ENCODE data around the gene RAB1B.
A peak's percentile ranks its signal among the peaks of the same experiment; 100 is the strongest.

Gene RAB1B

DNA sequence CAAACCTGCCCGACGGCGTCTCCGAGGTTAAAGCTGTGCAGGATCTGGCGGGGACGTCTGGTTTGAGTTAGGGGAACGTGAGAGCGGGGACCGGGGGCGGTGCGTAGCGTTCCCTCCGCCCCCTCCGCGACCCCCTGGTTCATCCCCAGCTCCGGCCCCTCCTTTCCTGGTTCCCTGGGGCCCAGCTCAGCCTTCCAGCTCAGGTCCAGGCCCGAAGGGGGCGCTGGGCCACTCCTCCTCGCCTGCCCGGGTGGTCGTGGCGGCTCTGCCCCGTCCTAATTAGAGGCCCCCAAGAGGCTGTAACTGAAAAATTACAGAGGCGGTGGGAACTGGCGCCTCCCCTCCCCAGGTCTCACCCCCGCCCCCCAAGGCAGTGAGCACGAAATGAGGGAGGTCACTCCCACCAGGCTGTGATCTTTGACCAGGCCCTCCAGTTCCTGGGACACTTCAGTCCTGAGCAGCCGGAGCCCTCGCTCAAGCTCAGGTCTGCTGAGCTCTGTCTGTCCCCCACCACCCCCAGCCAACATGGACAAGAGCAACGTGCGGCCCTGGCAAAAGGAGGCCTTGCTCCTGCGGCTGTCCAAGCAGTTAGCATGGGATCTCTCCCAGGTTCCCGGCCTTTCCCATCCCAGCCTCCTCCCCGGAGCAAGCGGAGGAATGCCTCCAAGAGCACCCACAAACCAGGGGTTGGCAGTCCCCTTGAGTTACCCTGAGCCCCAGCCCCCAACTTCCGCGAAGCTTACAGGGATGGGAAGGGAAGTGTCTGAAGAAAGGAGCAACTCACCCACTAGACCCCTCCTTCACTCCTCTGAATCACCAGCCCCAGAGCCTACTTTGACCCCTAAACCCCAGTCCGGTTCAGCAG is 45.1 kb downstream of the RAB1B start:
- H3K4me1 ChIP-seq (ENCODE audit: control insufficient read depth in 1 of 2, insufficient read depth in 2 of 2, low read length in 2 of 2): peaks cover 18 to 26% of the 10 kb centered on the region in 2 donors
- no peaks in the 10 kb centered on the region for H3K36me3 ChIP-seq (ENCODE audit: control insufficient read depth in 1 of 2, insufficient read depth in 2 of 2, low read length in 2 of 2)
- H3K9ac ChIP-seq (ENCODE audit: low read depth in 1 of 2, low read length in 2 of 2): peak overlapping the region; percentile 47 to 61
- H3K9me3 ChIP-seq (ENCODE audit: control insufficient read depth in 1 of 2, low read length in 2 of 2): no peaks in the 10 kb centered on the region
- peak overlapping the region; percentile 50 to 65 for H3K4me3 ChIP-seq (ENCODE audit: low read depth in 1 of 2, low read length in 2 of 2)
- H3K27ac ChIP-seq (ENCODE audit: low read depth, low read length): peak overlapping the region; percentile 83
- no peaks in the 10 kb centered on the region for H3K27me3 ChIP-seq (ENCODE audit: control insufficient read depth in 1 of 2, insufficient read depth in 2 of 2, low read length in 2 of 2)

DNA sequence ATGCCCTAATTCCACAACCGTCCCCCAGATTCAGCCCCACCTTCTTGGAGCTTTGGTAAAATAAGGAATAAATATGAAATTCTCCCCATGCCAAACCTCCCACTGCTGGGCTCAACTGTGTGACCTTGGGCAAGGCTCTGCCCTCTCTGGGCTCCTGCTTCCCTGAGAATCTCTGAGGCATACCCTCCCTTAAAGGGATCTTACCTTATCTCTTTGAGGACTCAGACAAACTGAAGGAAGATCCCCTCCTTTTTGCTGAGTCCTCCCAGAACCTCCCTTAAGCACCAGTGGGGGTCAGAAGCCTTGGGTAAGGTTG is 45.7 kb downstream of the RAB1B start:
- Histone ChIP-seq H3K9me3 (ENCODE audit: control insufficient read depth in 1 of 2, low read length in 2 of 2) (no peaks in the 10 kb centered on the region), H3K36me3 (ENCODE audit: control insufficient read depth in 1 of 2, insufficient read depth in 2 of 2, low read length in 2 of 2) (no peaks in the 10 kb centered on the region), H3K27me3 (ENCODE audit: control insufficient read depth in 1 of 2, insufficient read depth in 2 of 2, low read length in 2 of 2) (no peaks in the 10 kb centered on the region), H3K27ac (ENCODE audit: low read depth, low read length) (no peak overlapping the region), H3K4me3 (ENCODE audit: low read depth in 1 of 2, low read length in 2 of 2) (no peak overlapping the region), H3K9ac (ENCODE audit: low read depth in 1 of 2, low read length in 2 of 2) (no peak overlapping the region), H3K4me1 (ENCODE audit: control insufficient read depth in 1 of 2, insufficient read depth in 2 of 2, low read length in 2 of 2) (peaks cover 19 to 31% of the 10 kb centered on the region in 2 donors)

- Histone ChIP-seq H3K9ac (ENCODE audit: low read depth in 1 of 2, low read length in 2 of 2) (no peak overlapping the region), H3K4me3 (ENCODE audit: low read depth in 1 of 2, low read length in 2 of 2) (no peak overlapping the region), H3K9me3 (ENCODE audit: control insufficient read depth in 1 of 2, low read length in 2 of 2) (no peaks in the 10 kb centered on the region), H3K27me3 (ENCODE audit: control insufficient read depth in 1 of 2, insufficient read depth in 2 of 2, low read length in 2 of 2) (no peaks in the 10 kb centered on the region), H3K4me1 (ENCODE audit: control insufficient read depth in 1 of 2, insufficient read depth in 2 of 2, low read length in 2 of 2) (peaks cover 19 to 31% of the 10 kb centered on the region in 2 donors), H3K36me3 (ENCODE audit: control insufficient read depth in 1 of 2, insufficient read depth in 2 of 2, low read length in 2 of 2) (no peaks in the 10 kb centered on the region), H3K27ac (ENCODE audit: low read depth, low read length) (no peak overlapping the region)
Measured at GRCh38 chr11:66314561-66315497, 46.4 kb downstream of the RAB1B start.

- H3K27me3 ChIP-seq (ENCODE audit: control insufficient read depth in 1 of 2, insufficient read depth in 2 of 2, low read length in 2 of 2): no peaks in the 10 kb centered on the region
- peak overlapping the region in 1 of 2 donors; percentile 18 for H3K9ac ChIP-seq (ENCODE audit: low read depth in 1 of 2, low read length in 2 of 2)
- H3K4me3 ChIP-seq (ENCODE audit: low read depth in 1 of 2, low read length in 2 of 2): peak overlapping the region in 1 of 2 donors; percentile 51
- H3K4me1 ChIP-seq (ENCODE audit: control insufficient read depth in 1 of 2, insufficient read depth in 2 of 2, low read length in 2 of 2): peaks cover 19 to 31% of the 10 kb centered on the region in 2 donors
- no peaks in the 10 kb centered on the region for H3K9me3 ChIP-seq (ENCODE audit: control insufficient read depth in 1 of 2, low read length in 2 of 2)
- no peaks in the 10 kb centered on the region for H3K36me3 ChIP-seq (ENCODE audit: control insufficient read depth in 1 of 2, insufficient read depth in 2 of 2, low read length in 2 of 2)
- H3K27ac ChIP-seq (ENCODE audit: low read depth, low read length): no peak overlapping the region
Measured at GRCh38 chr11:66315498-66315885, 47.1 kb downstream of the RAB1B start.

GRCh38 chr11:66315921-66316811 is 47.7 kb downstream of the RAB1B start:
- Histone ChIP-seq H3K9ac (ENCODE audit: low read depth in 1 of 2, low read length in 2 of 2) (peak overlapping the region in 1 of 2 donors; percentile 18), H3K27me3 (ENCODE audit: control insufficient read depth in 1 of 2, insufficient read depth in 2 of 2, low read length in 2 of 2) (no peaks in the 10 kb centered on the region), H3K27ac (ENCODE audit: low read depth, low read length) (peak overlapping the region; percentile 44), H3K4me3 (ENCODE audit: low read depth in 1 of 2, low read length in 2 of 2) (peak overlapping the region in 1 of 2 donors; percentile 51), H3K9me3 (ENCODE audit: control insufficient read depth in 1 of 2, low read length in 2 of 2) (no peaks in the 10 kb centered on the region), H3K36me3 (ENCODE audit: control insufficient read depth in 1 of 2, insufficient read depth in 2 of 2, low read length in 2 of 2) (no peaks in the 10 kb centered on the region), H3K4me1 (ENCODE audit: control insufficient read depth in 1 of 2, insufficient read depth in 2 of 2, low read length in 2 of 2) (peaks cover 19 to 31% of the 10 kb centered on the region in 2 donors)

GRCh38 chr11:66316849-66317251 is 48.4 kb downstream of the RAB1B start, which contains the start of gene CD248:
CD248 (minus strand) TSS chr11:66317044; CDS start chr11:66317027, 17 bp downstream.
- Histone ChIP-seq H3K36me3 (ENCODE audit: control insufficient read depth in 1 of 2, insufficient read depth in 2 of 2, low read length in 2 of 2) (no peaks in the 10 kb centered on the region), H3K9ac (ENCODE audit: low read depth in 1 of 2, low read length in 2 of 2) (peak within 1 kb of the TSS in 1 of 2 donors; percentile 18), H3K9me3 (ENCODE audit: control insufficient read depth in 1 of 2, low read length in 2 of 2) (no peaks in the 10 kb centered on the region), H3K27ac (ENCODE audit: low read depth, low read length) (peak within 1 kb of the TSS; percentile 61), H3K4me1 (ENCODE audit: control insufficient read depth in 1 of 2, insufficient read depth in 2 of 2, low read length in 2 of 2) (peaks cover 14 to 27% of the 10 kb centered on the region in 2 donors), H3K27me3 (ENCODE audit: control insufficient read depth in 1 of 2, insufficient read depth in 2 of 2, low read length in 2 of 2) (no peaks in the 10 kb centered on the region), H3K4me3 (ENCODE audit: low read depth in 1 of 2, low read length in 2 of 2) (peak within 1 kb of the TSS in 1 of 2 donors; percentile 51)

DNA sequence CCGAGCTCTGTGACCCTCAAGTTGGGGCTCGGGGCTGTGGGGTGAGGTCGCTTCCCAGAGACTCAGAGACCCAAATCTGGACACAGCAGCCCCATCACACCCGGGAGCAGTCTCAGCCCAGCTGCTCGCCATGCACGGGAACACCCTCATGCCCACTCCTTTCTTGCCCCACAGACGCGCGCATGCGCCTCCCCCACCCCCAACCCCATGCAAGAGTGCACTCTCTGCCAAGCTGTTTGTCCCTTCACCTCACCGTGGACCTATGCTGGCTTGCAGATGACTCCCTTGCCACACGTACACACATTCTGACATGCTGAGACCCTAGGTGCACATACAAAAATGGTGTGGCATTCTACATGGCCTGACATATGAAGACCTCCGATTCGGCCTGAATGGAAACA is 48.9 kb downstream of the RAB1B start:
- Histone ChIP-seq H3K9ac (ENCODE audit: low read depth in 1 of 2, low read length in 2 of 2) (no peak overlapping the region), H3K4me1 (ENCODE audit: control insufficient read depth in 1 of 2, insufficient read depth in 2 of 2, low read length in 2 of 2) (peaks cover 14 to 27% of the 10 kb centered on the region in 2 donors), H3K27ac (ENCODE audit: low read depth, low read length) (peak overlapping the region; percentile 61)

DNA sequence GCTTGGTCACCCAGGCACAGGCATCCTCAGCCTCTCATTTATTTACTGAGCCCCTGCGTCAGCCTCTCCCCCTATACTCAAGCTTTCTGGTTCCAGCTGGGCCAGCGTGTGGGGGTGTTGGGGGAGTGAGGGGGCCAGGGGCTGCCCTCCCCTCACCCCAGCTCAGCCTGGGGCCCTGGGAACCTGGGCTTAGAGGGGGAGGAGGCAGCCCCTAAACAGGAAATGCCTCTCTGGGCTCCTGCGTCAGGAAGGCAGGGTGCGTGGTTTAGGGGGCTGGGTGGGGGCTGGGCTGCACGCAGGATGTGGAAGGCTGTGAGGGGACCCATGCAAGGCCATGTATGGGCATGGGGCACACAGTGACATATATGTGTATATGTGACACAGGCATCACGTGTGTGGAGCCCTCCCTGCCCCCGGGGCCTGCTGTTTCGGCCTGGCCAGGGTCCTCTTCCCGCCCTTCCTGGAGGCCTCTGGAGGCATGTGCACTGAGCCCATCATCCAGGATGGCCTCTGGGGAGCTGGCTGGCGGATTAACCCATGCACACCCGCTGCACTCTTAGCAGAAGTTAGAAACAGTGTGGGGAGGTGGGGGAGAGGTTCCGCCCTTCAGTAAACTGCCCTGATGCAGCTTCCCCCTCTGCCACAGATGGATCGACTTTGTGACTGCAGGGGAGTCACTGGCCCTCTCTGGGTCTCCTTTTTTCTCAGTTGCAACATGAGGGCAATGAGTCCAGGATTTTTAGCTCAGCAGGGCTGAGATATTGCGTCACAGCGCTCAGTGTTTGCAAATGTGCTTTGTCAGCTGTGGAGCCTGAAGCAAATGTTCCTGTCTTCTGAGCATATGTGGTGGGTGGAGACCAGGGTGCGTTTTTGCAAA is 49.5 kb downstream of the RAB1B start:
- Histone ChIP-seq H3K9me3 (ENCODE audit: control insufficient read depth in 1 of 2, low read length in 2 of 2) (no peaks in the 10 kb centered on the region), H3K27me3 (ENCODE audit: control insufficient read depth in 1 of 2, insufficient read depth in 2 of 2, low read length in 2 of 2) (no peaks in the 10 kb centered on the region), H3K27ac (ENCODE audit: low read depth, low read length) (peak overlapping the region; percentile 61), H3K9ac (ENCODE audit: low read depth in 1 of 2, low read length in 2 of 2) (no peak overlapping the region), H3K36me3 (ENCODE audit: control insufficient read depth in 1 of 2, insufficient read depth in 2 of 2, low read length in 2 of 2) (no peaks in the 10 kb centered on the region), H3K4me3 (ENCODE audit: low read depth in 1 of 2, low read length in 2 of 2) (no peak overlapping the region), H3K4me1 (ENCODE audit: control insufficient read depth in 1 of 2, insufficient read depth in 2 of 2, low read length in 2 of 2) (peaks cover 14 to 27% of the 10 kb centered on the region in 2 donors)

More for the DNA sequence above, 48.9 kb downstream of the RAB1B start:
- Histone ChIP-seq H3K27me3 (ENCODE audit: control insufficient read depth in 1 of 2, insufficient read depth in 2 of 2, low read length in 2 of 2) (no peaks in the 10 kb centered on the region), H3K9me3 (ENCODE audit: control insufficient read depth in 1 of 2, low read length in 2 of 2) (no peaks in the 10 kb centered on the region), H3K4me3 (ENCODE audit: low read depth in 1 of 2, low read length in 2 of 2) (no peak overlapping the region), H3K36me3 (ENCODE audit: control insufficient read depth in 1 of 2, insufficient read depth in 2 of 2, low read length in 2 of 2) (no peaks in the 10 kb centered on the region)

- Histone ChIP-seq H3K27ac (ENCODE audit: low read depth, low read length) (no peak overlapping the region), H3K4me1 (ENCODE audit: control insufficient read depth in 1 of 2, insufficient read depth in 2 of 2, low read length in 2 of 2) (peaks cover 10 to 23% of the 10 kb centered on the region in 2 donors), H3K36me3 (ENCODE audit: control insufficient read depth in 1 of 2, insufficient read depth in 2 of 2, low read length in 2 of 2) (no peaks in the 10 kb centered on the region), H3K27me3 (ENCODE audit: control insufficient read depth in 1 of 2, insufficient read depth in 2 of 2, low read length in 2 of 2) (no peaks in the 10 kb centered on the region), H3K4me3 (ENCODE audit: low read depth in 1 of 2, low read length in 2 of 2) (no peak overlapping the region), H3K9me3 (ENCODE audit: control insufficient read depth in 1 of 2, low read length in 2 of 2) (no peaks in the 10 kb centered on the region), H3K9ac (ENCODE audit: low read depth in 1 of 2, low read length in 2 of 2) (no peak overlapping the region)
Measured at GRCh38 chr11:66318600-66318970, 50.1 kb downstream of the RAB1B start.
